Measurements from ENCODE around the gene MAGEF1. TPM values are rescaled to one million over a fixed set of nuclear protein-coding genes. Genes with fewer than 3 reads are reported as not detected.

The MAGEF1 gene
- total and polyA plus RNA-seq, 2 experiments from 2014 or later: 66.5 to 88.7 TPM

GRCh38 chr3:184679056-184679816, 32.6 kb downstream of the MAGEF1 start:
- Histone ChIP-seq H3F3A (replicated peaks; ENCODE audit: low read depth) (no peaks in the 10 kb centered on the region), H4K20me1 (replicated peaks; ENCODE audit: insufficient read depth) (no peaks in the 10 kb centered on the region), H3K27me3 (ENCODE audit: insufficient read depth) (no peaks in the 10 kb centered on the region), H3K9me2 (ENCODE audit: insufficient read depth) (no peaks in the 10 kb centered on the region), H3K36me3 (ENCODE audit: insufficient read depth) (no peaks in the 10 kb centered on the region), H3K4me3 (peak overlapping the region; percentile 52), H2AFZ (peak overlapping the region; percentile 100), H3K79me2 (replicated peaks; ENCODE audit: insufficient read depth) (no peaks in the 10 kb centered on the region), H3K4me2 (peak overlapping the region; percentile 82), H3K4me1 (ENCODE audit: insufficient read depth) (peaks cover 13% of the 10 kb centered on the region), H3K27ac (ENCODE audit: low read depth) (peak overlapping the region; percentile 59; the same call in 1 of the 2 replicates)
- ATAC-seq (peak; percentile 92), DNase-seq (ENCODE audit: low spot score) (peak; percentile 76)
- 0 out of 2 replicates have a peak, but pooled peaks have one; percentile 27 for TF ChIP-seq POLR2AphosphoS5 (IDR thresholded peaks at IDR 0.05; ENCODE audit: low read depth)
- TF ChIP-seq EZH2phosphoT487 (IDR thresholded peaks at IDR 0.05; ENCODE audit: unreplicated experiment): no peak
- TF ChIP-seq NANOG (IDR thresholded peaks at IDR 0.05; ENCODE audit: borderline replicate concordance): no peak
- peaks cover 14% of the 10 kb centered on the region for H3K27me3 Mint-ChIP-seq (ENCODE audit: insufficient read depth, low read depth, poor library complexity)
- H3K27ac Mint-ChIP-seq: no peak overlapping the region
- no peaks in the 10 kb centered on the region; the same call in 2 of the 3 replicates for H3K36me3 Mint-ChIP-seq (ENCODE audit: low read depth)
- H3K4me3 Mint-ChIP-seq: peak overlapping the region; percentile 64
- peaks cover 14% of the 10 kb centered on the region for H3K4me1 Mint-ChIP-seq
- no peaks in the 10 kb centered on the region for H3K9me3 Mint-ChIP-seq

- peak overlapping the region; percentile 52 for H3K4me3 ChIP-seq
- H3K27ac ChIP-seq (ENCODE audit: low read depth): no peak overlapping the region
These were observed 33.4 kb downstream of the MAGEF1 start for GRCh38 chr3:184678317-184679055.

More at GRCh38 chr3:184678317-184679055, 33.4 kb downstream of the MAGEF1 start:
- H3K9me2 ChIP-seq (ENCODE audit: insufficient read depth): peaks cover 4% of the 10 kb centered on the region; the same call in 1 of the 2 replicates
- DNase-seq (ENCODE audit: low spot score) (no peak), ATAC-seq (peak; percentile 51)
- H3K36me3 Mint-ChIP-seq (ENCODE audit: low read depth): no peaks in the 10 kb centered on the region
- no peak for TF ChIP-seq NANOG (IDR thresholded peaks at IDR 0.05; ENCODE audit: borderline replicate concordance)
- TF ChIP-seq REST (IDR thresholded peaks at IDR 0.05; ENCODE audit: unreplicated experiment): no peak
- H4K20me1 ChIP-seq (replicated peaks; ENCODE audit: insufficient read depth): no peaks in the 10 kb centered on the region
- H3K79me2 ChIP-seq (replicated peaks; ENCODE audit: insufficient read depth): no peaks in the 10 kb centered on the region
- H3K36me3 ChIP-seq (ENCODE audit: insufficient read depth): no peaks in the 10 kb centered on the region
- H3K4me2 ChIP-seq: peak overlapping the region; percentile 82
- H3K27me3 Mint-ChIP-seq (ENCODE audit: insufficient read depth, low read depth, poor library complexity): peaks cover 14% of the 10 kb centered on the region
- no peaks in the 10 kb centered on the region for H3K9me3 Mint-ChIP-seq
- H3F3A ChIP-seq (replicated peaks; ENCODE audit: low read depth): no peaks in the 10 kb centered on the region
- no peak overlapping the region; the same call in 2 of the 3 replicates for H3K4me3 Mint-ChIP-seq
- H3K4me1 Mint-ChIP-seq: peaks cover 14% of the 10 kb centered on the region
- H3K27ac Mint-ChIP-seq: no peak overlapping the region
- peak overlapping the region; percentile 100 for H2AFZ ChIP-seq
- H3K4me1 ChIP-seq (ENCODE audit: insufficient read depth): peaks cover 13% of the 10 kb centered on the region
- H3K27me3 ChIP-seq (ENCODE audit: insufficient read depth): no peaks in the 10 kb centered on the region
